ENCODE data around the gene OPN4. TPM values are rescaled to one million over a fixed set of nuclear protein-coding genes. Genes with fewer than 3 reads are reported as not detected.

Gene OPN4
- total RNA-seq, 4 donors from 2014 or later: 0.34 TPM; not detected in 3

- TF ChIP-seq CTCF (IDR thresholded peaks at IDR 0.05) (no peak), EP300 (IDR thresholded peaks at IDR 0.05) (no peak), POLR2AphosphoS5 (IDR thresholded peaks at IDR 0.05) (no peak), POLR2A (IDR thresholded peaks at IDR 0.05) (no peak)
- 24% methylated on average over 2 of the region's 2 CpGs for WGBS
- no peak overlapping the region for H3K27ac ChIP-seq
- no peaks in the 10 kb centered on the region for H3K36me3 ChIP-seq
- peaks cover 19% of the 10 kb centered on the region for H3K4me1 ChIP-seq
- H3K9me3 ChIP-seq: no peaks in the 10 kb centered on the region
- DNase-seq (ENCODE audit: low spot score in 2 of 2): no peak
- no peak overlapping the region for H3K4me3 ChIP-seq
- H3K27me3 ChIP-seq: no peaks in the 10 kb centered on the region
These were observed 38.9 kb downstream of the OPN4 start for GRCh38 chr10:86693275-86693674.

GRCh38 chr10:86693721-86694369, 39.5 kb downstream of the OPN4 start:
- no peaks in the 10 kb centered on the region for H3K36me3 ChIP-seq
- H3K27ac ChIP-seq: no peak overlapping the region
- no peaks in the 10 kb centered on the region for H3K27me3 ChIP-seq
- WGBS: 14% methylated on average over 10 of the region's 10 CpGs
- no peaks in the 10 kb centered on the region for H3K9me3 ChIP-seq
- no peak for DNase-seq (ENCODE audit: low spot score in 2 of 2)
- peaks cover 14% of the 10 kb centered on the region for H3K4me1 ChIP-seq
- peak; percentile 41 to 64 for TF ChIP-seq CTCF (IDR thresholded peaks at IDR 0.05)
- no peak for TF ChIP-seq EP300 (IDR thresholded peaks at IDR 0.05)
- H3K4me3 ChIP-seq: no peak overlapping the region

- H3K27me3 ChIP-seq: no peaks in the 10 kb centered on the region
- no peak overlapping the region for H3K27ac ChIP-seq
- no peak for DNase-seq (ENCODE audit: low spot score in 2 of 2)
- H3K9me3 ChIP-seq: no peaks in the 10 kb centered on the region
- H3K4me1 ChIP-seq: peaks cover 10% of the 10 kb centered on the region
- TF ChIP-seq CTCF (IDR thresholded peaks at IDR 0.05): no peak
- TF ChIP-seq EP300 (IDR thresholded peaks at IDR 0.05): no peak
- no peak for TF ChIP-seq POLR2A (IDR thresholded peaks at IDR 0.05)
- no peak for TF ChIP-seq POLR2AphosphoS5 (IDR thresholded peaks at IDR 0.05)
- 70% methylated on average over 7 of the region's 9 CpGs for WGBS
- H3K36me3 ChIP-seq: no peaks in the 10 kb centered on the region
- no peak overlapping the region for H3K4me3 ChIP-seq
These were observed 44.0 kb downstream of the OPN4 start for GRCh38 chr10:86698207-86698940.

GRCh38 chr10:86699125-86699524, 44.8 kb downstream of the OPN4 start:
- Histone ChIP-seq H3K4me1 (peaks cover 2% of the 10 kb centered on the region), H3K27ac (no peak overlapping the region), H3K27me3 (no peaks in the 10 kb centered on the region), H3K9me3 (no peaks in the 10 kb centered on the region), H3K36me3 (no peaks in the 10 kb centered on the region), H3K4me3 (no peak overlapping the region)
- TF ChIP-seq EP300 (IDR thresholded peaks at IDR 0.05) (no peak), CTCF (IDR thresholded peaks at IDR 0.05) (no peak), POLR2A (IDR thresholded peaks at IDR 0.05) (no peak), POLR2AphosphoS5 (IDR thresholded peaks at IDR 0.05) (no peak)
- WGBS: 86% methylated on average over 7 of the region's 7 CpGs
- peak in 1 of 2 donors; percentile 36 for DNase-seq (ENCODE audit: low spot score in 2 of 2)

GRCh38 chr10:86699541-86699940, 45.2 kb downstream of the OPN4 start:
- H3K27ac ChIP-seq: no peak overlapping the region
- DNase-seq (ENCODE audit: low spot score in 2 of 2): no peak
- TF ChIP-seq CTCF (IDR thresholded peaks at IDR 0.05) (no peak), POLR2AphosphoS5 (IDR thresholded peaks at IDR 0.05) (no peak), POLR2A (IDR thresholded peaks at IDR 0.05) (no peak), EP300 (IDR thresholded peaks at IDR 0.05) (no peak)
- H3K27me3 ChIP-seq: no peaks in the 10 kb centered on the region
- no peaks in the 10 kb centered on the region for H3K9me3 ChIP-seq
- H3K4me1 ChIP-seq: no peaks in the 10 kb centered on the region
- no peak overlapping the region for H3K4me3 ChIP-seq
- H3K36me3 ChIP-seq: no peaks in the 10 kb centered on the region
- 100% methylated on average over 2 of the region's 8 CpGs for WGBS
